Common myeloid progenitor, CD34-positive (primary cell): Measurements from ENCODE around the gene MATK.

ENCODE experiments used
- CTCF ChIA-PET: fragments of 350-600 bp; sonication (Branson Sonifier 250); formaldehyde crosslinking; loops from one replicate; lab custom pipeline; 2021; ENCODE audit warnings: antibody characterized with exemption; lab: Charles Lee
- POLR2A ChIA-PET: fragments of 350-600 bp; sonication (Branson Sonifier 250); formaldehyde crosslinking; loops from one replicate; lab custom pipeline; 2021; ENCODE audit warnings: antibody characterized with exemption; lab: Charles Lee
- DNase-seq, 3 donors: peaks; one replicate each; pipeline versions ENCODE4 v3.0.0 to v3.0.0-alpha.2; 2013
- H3K27ac ChIP-seq, 2 experiments: 1 replicate in 1 of 2; 2 replicates in 1 of 2; pipeline ENCODE4 v1.7.0; 2013; ENCODE audit warnings: inconsistent platforms in 2 of 2, low read length in 2 of 2, mild to moderate bottlenecking in 2 of 2, low read depth in 1 of 2, moderate library complexity in 1 of 2; ENCODE audit not compliant: severe bottlenecking in 2 of 2, insufficient read depth in 1 of 2, poor library complexity in 1 of 2
- H3K27me3 ChIP-seq, 5 experiments: replicated peaks in 2 of 5; 1 replicate in 3 of 5; 2 replicates in 2 of 5; pipeline versions ENCODE4 v1.6.1 to v1.7.0; 2013; ENCODE audit warnings: low read length in 4 of 5, mild to moderate bottlenecking in 2 of 5, moderate library complexity in 2 of 5, inconsistent platforms in 1 of 5; ENCODE audit not compliant: insufficient read depth in 5 of 5, control insufficient read depth in 4 of 5
- H3K36me3 ChIP-seq, 4 experiments: 1 replicate in 2 of 4; 2 replicates in 2 of 4; pipeline versions ENCODE4 v1.6.1 to v1.7.0; 2013; ENCODE audit warnings: low read length in 3 of 4, control low read depth in 1 of 4, mild to moderate bottlenecking in 1 of 4; ENCODE audit not compliant: control insufficient read depth in 4 of 4, insufficient read depth in 4 of 4
- H3K4me1 ChIP-seq, 4 experiments: 1 replicate in 3 of 4; 2 replicates in 1 of 4; pipeline versions ENCODE4 v1.6.1 to v1.7.1; 2013; ENCODE audit warnings: low read length in 3 of 4, mild to moderate bottlenecking in 3 of 4, control low read depth in 1 of 4, inconsistent platforms in 1 of 4, moderate library complexity in 1 of 4; ENCODE audit not compliant: control insufficient read depth in 4 of 4, insufficient read depth in 4 of 4; ENCODE audit errors: control extremely low read depth in 1 of 4
- H3K4me3 ChIP-seq, 7 experiments: 1 replicate in 4 of 7; 2 replicates in 3 of 7; pipeline versions ENCODE4 v1.5.1 to v1.7.0; 2013; ENCODE audit warnings: mild to moderate bottlenecking in 7 of 7, low read length in 6 of 7, moderate library complexity in 6 of 7, inconsistent platforms in 2 of 7, low read depth in 2 of 7, control low read depth in 1 of 7; ENCODE audit not compliant: insufficient read depth in 4 of 7, control insufficient read depth in 1 of 7; ENCODE audit errors: extremely low read depth in 1 of 7
- H3K9me3 ChIP-seq, 5 experiments: 1 replicate in 4 of 5; 2 replicates in 1 of 5; pipeline versions ENCODE4 v1.6.1 to v1.7.1; 2013; ENCODE audit warnings: low read length in 4 of 5, mild to moderate bottlenecking in 2 of 5, inconsistent platforms in 1 of 5, low read depth in 1 of 5, moderate library complexity in 1 of 5; ENCODE audit not compliant: control insufficient read depth in 4 of 5, insufficient read depth in 2 of 5; ENCODE audit errors: control extremely low read depth in 1 of 5
- WGBS: methylation state at CpG from one replicate; pipeline ENCODE4 v1.1.5; 2013; ENCODE audit not compliant: insufficient coverage; 5-methylcytosine and 5-hydroxymethylcytosine counted together

The MATK gene

DNA sequence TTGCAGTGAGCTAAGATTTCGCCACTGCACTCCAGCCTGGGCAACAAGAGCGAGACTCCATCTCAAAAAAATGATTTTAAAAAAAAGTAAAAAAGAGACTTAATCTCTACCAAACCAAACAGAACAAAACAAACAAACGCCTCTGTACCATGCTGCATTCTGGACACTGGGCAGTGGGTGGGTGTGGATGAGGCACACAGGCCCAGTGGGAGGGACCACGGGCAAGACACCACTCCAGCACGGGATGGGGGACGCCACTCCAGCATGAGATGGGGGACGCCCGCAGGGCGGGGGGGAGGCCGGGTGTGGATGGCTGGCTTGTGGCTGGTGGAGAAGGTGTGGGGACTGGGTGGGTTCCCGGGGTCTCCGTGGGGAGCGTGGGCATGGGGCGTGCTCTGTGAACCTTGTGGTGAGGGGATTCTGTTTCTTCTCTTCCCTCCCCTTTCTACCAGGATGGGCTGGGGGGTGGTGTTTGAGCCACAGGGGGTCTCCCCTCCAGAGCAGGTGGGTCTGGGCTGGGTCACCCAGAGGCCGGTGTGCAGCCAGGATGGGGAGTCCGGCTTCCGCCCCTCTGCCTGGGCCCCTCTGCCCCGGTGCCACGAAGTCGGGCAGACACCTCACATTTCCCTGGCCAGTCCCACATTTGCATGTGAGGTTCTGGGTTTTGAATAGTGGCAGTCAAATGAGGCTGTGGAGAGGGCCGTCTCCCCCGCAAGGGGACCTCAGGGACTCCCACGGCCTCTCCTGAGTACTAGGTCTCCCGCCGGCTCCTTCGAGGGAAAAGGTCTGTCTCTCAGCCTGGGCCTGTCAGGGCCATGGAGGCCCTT lies 23.9 kb upstream of the MATK start:
- Histone ChIP-seq H3K4me3 (no peak overlapping the region), H3K9me3 (no peaks in the 10 kb centered on the region), H3K27ac (no peak overlapping the region), H3K4me1 (peaks cover 2 to 59% (median 24%) of the 10 kb centered on the region in 4 experiments), H3K36me3 (no peaks in the 10 kb centered on the region), H3K27me3 (no peaks in the 10 kb centered on the region)
- 80% methylated on average over 9 of the region's 26 CpGs for WGBS
- CTCF ChIA-PET = interaction anchor here (1.2 kb wide), 1 partner anchor 8 kb away, joined by 4 read pairs; no protein-coding TSS in a partner anchor
- DNase-seq = no peak
- POLR2A ChIA-PET = no interaction called here

DNA sequence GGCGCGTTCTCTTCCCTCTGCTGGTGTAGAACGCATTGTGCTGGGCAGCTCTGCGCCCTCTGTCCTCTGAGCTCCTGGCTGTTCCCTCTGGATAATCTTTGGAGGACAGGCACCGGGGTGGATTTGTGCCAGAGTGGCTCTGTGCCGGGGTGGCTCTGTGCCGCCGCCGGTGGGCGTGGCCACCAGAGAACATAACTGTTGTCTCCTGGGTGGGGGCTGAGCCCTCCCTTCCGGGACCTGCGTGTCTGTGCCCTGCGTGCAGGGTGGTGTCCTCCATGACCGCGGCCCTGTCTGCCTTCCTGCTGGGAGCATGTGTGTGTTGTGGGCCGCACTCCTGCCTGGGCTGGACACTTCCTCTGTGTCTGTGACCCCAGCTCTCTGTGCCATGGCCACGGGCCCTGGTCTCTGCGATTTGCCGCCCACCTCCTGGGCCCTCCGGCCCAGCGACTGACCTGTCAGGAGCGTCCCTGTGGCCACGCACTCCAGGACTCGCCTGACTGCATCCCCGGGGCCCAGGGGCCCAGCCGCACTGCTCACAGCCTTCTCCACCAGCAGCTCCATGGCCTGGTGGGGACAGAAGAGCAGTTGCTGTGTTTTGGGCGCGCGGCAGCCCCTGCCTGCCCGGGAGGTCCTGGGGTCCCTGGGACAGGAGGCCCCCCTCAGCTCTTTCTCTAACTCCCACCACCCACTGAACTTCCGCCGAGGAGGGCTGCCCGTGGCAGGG lies 22.4 kb upstream of the MATK start:
- H3K9me3 ChIP-seq = no peaks in the 10 kb centered on the region

DNA sequence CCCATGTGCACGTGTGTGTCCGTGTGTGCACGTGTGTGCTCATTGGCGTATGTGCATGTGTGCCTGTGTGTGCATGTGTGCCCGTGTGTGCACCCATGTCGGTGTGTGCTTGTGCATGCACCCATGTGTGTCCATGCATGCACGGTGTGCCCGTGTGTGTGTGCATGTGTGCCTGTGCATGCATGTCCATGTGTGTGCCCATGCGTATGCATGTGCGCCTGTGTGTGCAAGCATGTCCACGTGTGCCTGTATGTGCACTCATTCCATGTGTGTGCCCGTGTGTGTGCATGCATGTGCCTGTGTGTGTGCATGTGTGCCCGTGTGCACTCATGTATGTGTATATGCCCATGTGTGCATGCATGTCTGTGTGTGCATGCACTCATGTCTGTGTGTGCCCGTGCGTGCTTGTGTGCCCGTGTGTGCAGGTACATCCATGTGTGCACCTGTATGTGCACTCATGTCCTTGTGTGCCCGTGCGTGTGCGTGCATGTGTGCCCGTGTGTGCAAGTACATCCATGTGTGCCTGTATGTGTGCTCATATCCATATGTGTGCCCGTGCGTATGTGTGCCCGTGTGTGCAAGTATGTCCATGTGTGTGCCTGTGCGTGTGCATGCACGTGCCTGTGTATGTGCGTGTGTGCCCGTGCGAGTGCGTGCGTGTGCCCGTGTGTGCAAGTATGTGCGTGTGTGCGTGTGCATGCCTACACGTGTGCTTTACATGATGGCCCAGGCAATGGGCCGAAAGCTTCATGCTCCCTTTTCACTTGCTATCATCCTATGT lies 21.6 kb upstream of the MATK start:
- no peaks in the 10 kb centered on the region for H3K36me3 ChIP-seq
- H3K9me3 ChIP-seq = no peaks in the 10 kb centered on the region
- no peak for DNase-seq
- ChIA-PET CTCF (no interaction called here), POLR2A (no interaction called here)
- WGBS = 97% methylated on average over 34 of the region's 35 CpGs
- H3K4me3 ChIP-seq = no peak overlapping the region
- peaks cover 2 to 48% (median 12%) of the 10 kb centered on the region in 4 experiments for H3K4me1 ChIP-seq
- H3K27me3 ChIP-seq = peaks cover 0 to 3% (median 0%) of the 10 kb centered on the region in 5 experiments
- no peak overlapping the region for H3K27ac ChIP-seq

More for the DNA sequence above, 22.4 kb upstream of the MATK start:
- Histone ChIP-seq H3K27me3 (no peaks in the 10 kb centered on the region), H3K4me1 (peaks cover 2 to 56% (median 21%) of the 10 kb centered on the region in 4 experiments), H3K36me3 (no peaks in the 10 kb centered on the region), H3K4me3 (no peak overlapping the region), H3K27ac (no peak overlapping the region)
- DNase-seq = no peak
- 97% methylated on average over 30 of the region's 33 CpGs for WGBS
- ChIA-PET CTCF (interaction anchor here (1.2 kb wide), 1 partner anchor 10 kb away, joined by 4 read pairs; no protein-coding TSS in a partner anchor), POLR2A (no interaction called here)

DNA sequence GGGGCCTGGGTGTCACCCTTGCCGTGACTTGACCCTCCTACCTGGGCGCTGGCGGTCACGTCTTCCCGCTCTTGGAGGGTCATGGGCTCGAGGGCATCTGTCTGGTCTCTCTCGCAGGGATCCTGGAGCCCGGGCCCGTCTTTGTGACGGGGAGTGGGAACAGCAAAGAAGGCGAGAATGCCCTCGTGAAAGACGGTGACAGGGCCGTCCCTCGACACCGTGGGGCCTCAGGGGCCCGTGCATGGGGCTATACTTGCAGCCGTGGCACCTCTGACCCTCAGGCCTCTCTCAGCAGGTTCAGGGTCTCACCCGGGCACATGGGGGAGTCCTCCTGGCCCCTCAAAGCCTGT lies 20.9 kb upstream of the MATK start:
- POLR2A ChIA-PET = no interaction called here
- no peak overlapping the region for H3K27ac ChIP-seq
- WGBS = 95% methylated on average over 19 of the region's 19 CpGs
- H3K4me3 ChIP-seq = no peak overlapping the region
- no peaks in the 10 kb centered on the region for H3K9me3 ChIP-seq
- CTCF ChIA-PET = interaction anchor here (1.3 kb wide), 1 partner anchor 11 kb away, joined by 3 read pairs; no protein-coding TSS in a partner anchor
- H3K27me3 ChIP-seq = peaks cover 0 to 7% (median 0%) of the 10 kb centered on the region in 5 experiments
- peaks cover 0 to 42% (median 7%) of the 10 kb centered on the region in 4 experiments for H3K4me1 ChIP-seq
- DNase-seq = no peak
- no peaks in the 10 kb centered on the region for H3K36me3 ChIP-seq

DNA sequence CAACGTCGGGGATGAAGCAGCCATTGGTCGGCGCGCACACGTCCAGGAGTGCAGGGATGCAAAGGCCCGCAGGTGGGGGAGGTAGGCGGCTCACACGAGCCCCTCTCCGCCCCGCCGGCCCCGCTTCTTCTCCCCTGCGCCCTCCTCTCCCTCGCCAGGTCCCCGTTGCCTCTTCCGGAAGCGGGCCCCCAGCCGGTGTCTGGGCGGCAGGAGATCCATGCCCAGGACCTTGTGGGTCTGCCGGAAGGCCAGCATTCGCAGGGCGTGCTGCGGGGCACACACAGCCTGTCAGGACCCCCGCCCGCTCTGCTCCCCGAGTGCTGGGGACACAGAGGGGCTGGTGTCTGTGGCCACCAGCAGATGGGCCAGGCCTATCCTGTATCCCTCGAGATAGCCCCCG lies 19.7 kb upstream of the MATK start:
- POLR2A ChIA-PET = no interaction called here
- DNase-seq = no peak
- H3K27me3 ChIP-seq = peaks cover 0 to 19% (median 7%) of the 10 kb centered on the region in 5 experiments
- no peaks in the 10 kb centered on the region for H3K9me3 ChIP-seq
- no peak overlapping the region for H3K4me3 ChIP-seq
- peaks cover 0 to 40% (median 15%) of the 10 kb centered on the region in 4 experiments for H3K4me1 ChIP-seq
- 94% methylated on average over 22 of the region's 29 CpGs for WGBS
- CTCF ChIA-PET = interaction anchor here (0.7 to 1.3 kb wide), 2 partner anchors 13 to 22 kb away, joined by 3 read pairs; no protein-coding TSS in a partner anchor
- H3K27ac ChIP-seq = no peak overlapping the region
- H3K36me3 ChIP-seq = no peaks in the 10 kb centered on the region

DNA sequence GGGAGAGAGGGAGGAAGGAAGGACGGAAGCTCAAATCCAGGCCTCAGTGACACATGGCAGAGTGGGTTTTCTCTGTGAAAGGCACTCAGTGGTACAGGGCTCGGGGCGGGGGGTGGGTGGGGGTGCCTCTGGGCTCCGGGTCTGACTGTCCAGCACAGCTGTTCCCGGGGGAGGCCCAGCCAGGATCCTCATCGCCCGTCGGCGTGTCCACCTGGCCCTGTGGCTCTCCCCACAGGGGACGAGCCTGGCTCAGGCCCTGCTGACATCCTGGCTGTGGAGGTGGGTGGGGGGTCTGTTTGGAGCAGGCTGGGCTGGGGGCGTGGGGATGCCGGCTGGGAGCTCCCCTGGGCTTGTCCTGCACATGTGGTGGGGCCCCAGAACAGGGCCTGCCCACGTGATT lies 18.2 kb upstream of the MATK start:
- no peak overlapping the region for H3K4me3 ChIP-seq
- ChIA-PET POLR2A (no interaction called here), CTCF (interaction anchor here (1.4 kb wide), 1 partner anchor 13 kb away, joined by 5 read pairs; no protein-coding TSS in a partner anchor)
- H3K9me3 ChIP-seq = no peaks in the 10 kb centered on the region
- peaks cover 0 to 28% (median 13%) of the 10 kb centered on the region in 4 experiments for H3K4me1 ChIP-seq
- no peaks in the 10 kb centered on the region for H3K36me3 ChIP-seq
- 100% methylated on average over 5 of the region's 13 CpGs for WGBS
- no peak for DNase-seq
- H3K27ac ChIP-seq = no peak overlapping the region
- peaks cover 0 to 25% (median 9%) of the 10 kb centered on the region in 5 experiments for H3K27me3 ChIP-seq
